HepG2 (cell line): ENCODE results near the gene BST1. TPM values are rescaled to one million over a fixed set of nuclear protein-coding genes. Genes with fewer than 3 reads are reported as not detected.

Experiments
- ATAC-seq: fragments of 200-7000 bp; cut with Tn5 transposase; 3 replicates; pipeline ENCODE4 v1.9.1; 2020; ENCODE audit warnings: mild to moderate bottlenecking, moderate library complexity
- BruUV-seq: library from RNA; stranded (reverse); fragments of 400-500 nt; replicated peaks from 2 replicates; lab custom pipeline; 2021; lab: Mats Ljungman, UMichigan
- CTCF ChIA-PET: fragments of 300-600 bp; formaldehyde crosslinking; extraction: SDS; loops from one replicate; lab custom pipeline; 2021; ENCODE audit warnings: low total read pairs, inconsistent platforms, low intra/inter-chr PET ratio; lab: Yijun Ruan, JAX
- POLR2A ChIA-PET: fragments of 350-600 bp; sonication (Branson Sonifier 250); formaldehyde crosslinking; loops from one replicate; lab custom pipeline; 2020; ENCODE audit warnings: antibody characterized with exemption, inconsistent platforms; lab: Yijun Ruan, JAX
- DNase-seq: peaks from one replicate; pipeline ENCODE4 v3.0.0-alpha.2; 2015; ENCODE audit warnings: low spot score
- FAIRE-seq: peaks from 3 replicates; lab custom pipeline; 2011; peaks lifted over from hg19 to GRCh38; lab: Jason Lieb, UNC
- H2AFZ ChIP-seq: one replicate; pipeline ENCODE4 v1.6.1; 2011; ENCODE audit warnings: low read length, inconsistent platforms
- H3K27ac ChIP-seq: fragments of 300-600 bp; 3 replicates; pipeline ENCODE4 v1.8.0; 2011; ENCODE audit warnings: mixed run types, mild to moderate bottlenecking, mixed read lengths, low read length, inconsistent platforms; ENCODE audit not compliant: insufficient read depth; ENCODE audit errors: extremely low read length
- H3K27me3 ChIP-seq, 2 experiments: fragments of 200-600 bp in 1 of 2; 2 replicates in 1 of 2; 3 replicates in 1 of 2; pipeline versions ENCODE4 v1.6.0 to v1.8.0; 2011; ENCODE audit warnings: low read length in 2 of 2, mild to moderate bottlenecking in 2 of 2, moderate library complexity in 2 of 2, inconsistent platforms in 1 of 2; ENCODE audit not compliant: insufficient read depth in 2 of 2, control insufficient read depth in 1 of 2
- H3K36me3 ChIP-seq, 2 experiments: fragments of 200-600 bp in 1 of 2; replicated peaks in 1 of 2; 2 replicates in 1 of 2; 3 replicates in 1 of 2; pipeline versions ENCODE4 v1.5.1 to v1.8.0; 2011; ENCODE audit warnings: low read length in 2 of 2, inconsistent platforms in 1 of 2; ENCODE audit not compliant: insufficient read depth in 2 of 2, control insufficient read depth in 1 of 2
- H3K4me1 ChIP-seq: 2 replicates; pipeline ENCODE4 v1.5.1; 2012; ENCODE audit warnings: low read length, inconsistent platforms; ENCODE audit not compliant: insufficient read depth
- H3K4me2 ChIP-seq: 2 replicates; pipeline ENCODE4 v1.6.0; 2011; ENCODE audit warnings: low read depth, low read length, inconsistent platforms
- H3K4me3 ChIP-seq, 3 experiments: fragments of 200-600 bp in 1 of 3; sonication (generic), shearing (Covaris generic) in 1 of 3; replicated peaks in 1 of 3; 2 replicates each; pipeline ENCODE4 v1.5.1; 2011 to 2016; ENCODE audit warnings: low read length in 3 of 3, inconsistent platforms in 2 of 3, low read depth in 2 of 3, mild to moderate bottlenecking in 2 of 3, control low read depth in 1 of 3, mixed read lengths in 1 of 3; ENCODE audit not compliant: insufficient read depth in 1 of 3
- H3K79me2 ChIP-seq: one replicate; pipeline ENCODE4 v1.6.1; 2011; ENCODE audit warnings: low read length, inconsistent platforms; ENCODE audit not compliant: insufficient read depth
- H3K9ac ChIP-seq: 2 replicates; pipeline ENCODE4 v1.6.0; 2011; ENCODE audit warnings: mild to moderate bottlenecking, low read depth, low read length, inconsistent platforms; ENCODE audit not compliant: insufficient read depth
- H3K9me3 ChIP-seq: 2 replicates; pipeline ENCODE4 v1.5.1; 2012; ENCODE audit warnings: mild to moderate bottlenecking, low read length
- H4K20me1 ChIP-seq: 2 replicates; pipeline ENCODE4 v1.6.0; 2011; ENCODE audit warnings: inconsistent platforms, mild to moderate bottlenecking, low read length, moderate library complexity; ENCODE audit not compliant: insufficient read depth
- BORCS8-MEF2B ChIP-seq: sonication (generic); formaldehyde crosslinking; IDR thresholded peaks from 2 replicates; pipeline ENCODE4 v1.8.0; 2022; ENCODE audit warnings: mild to moderate bottlenecking, missing genetic modification reagents
- KLF6 ChIP-seq: IDR thresholded peaks from 2 replicates; pipeline ENCODE4 v1.8.0; 2016; ENCODE audit warnings: missing biosample characterization, missing genetic modification reagents
- SOX5 ChIP-seq: IDR thresholded peaks from 2 replicates; pipeline ENCODE4 v1.6.1; 2016; ENCODE audit warnings: borderline replicate concordance
- TCF7 ChIP-seq: sonication (generic); IDR thresholded peaks from 2 replicates; pipeline ENCODE4 v1.6.1; 2016; ENCODE audit warnings: antibody characterized with exemption, low read depth
- TEF ChIP-seq: sonication (generic); formaldehyde crosslinking; IDR thresholded peaks from 2 replicates; pipeline ENCODE4 v1.5.0; 2020; ENCODE audit warnings: missing genetic modification reagents
- USF2 ChIP-seq, 2 experiments: sonication (generic) in 1 of 2; formaldehyde crosslinking in 1 of 2; IDR thresholded peaks; 2 replicates each; pipeline versions ENCODE4 v1.5.1 to v1.6.1; 2011 to 2020; ENCODE audit warnings: borderline replicate concordance in 1 of 2, low read depth in 1 of 2, low read length in 1 of 2, mild to moderate bottlenecking in 1 of 2, missing genetic modification reagents in 1 of 2, moderate library complexity in 1 of 2
- ZBTB34 ChIP-seq: sonication (generic); formaldehyde crosslinking; IDR thresholded peaks from 2 replicates; pipeline ENCODE4 v1.8.0; 2022; ENCODE audit warnings: mild to moderate bottlenecking, missing genetic modification reagents
- ZBTB38 ChIP-seq: sonication (generic); formaldehyde crosslinking; IDR thresholded peaks from 2 replicates; pipeline ENCODE4 v1.5.1; 2020; ENCODE audit warnings: mild to moderate bottlenecking, missing genetic modification reagents
- ZC3H4 ChIP-seq: sonication (generic); formaldehyde crosslinking; IDR thresholded peaks from 2 replicates; pipeline ENCODE4 v1.4.0; 2020; ENCODE audit warnings: missing genetic modification reagents, borderline replicate concordance
- ZFP37 ChIP-seq: sonication (generic); formaldehyde crosslinking; IDR thresholded peaks from 2 replicates; pipeline ENCODE4 v1.4.0; 2020; ENCODE audit warnings: missing genetic modification reagents, borderline replicate concordance
- ZNF556 ChIP-seq: sonication (generic); formaldehyde crosslinking; IDR thresholded peaks from 2 replicates; pipeline ENCODE4 v1.4.0; 2020; ENCODE audit warnings: mild to moderate bottlenecking, missing genetic modification reagents, borderline replicate concordance
- ZZZ3 ChIP-seq: sonication (generic); formaldehyde crosslinking; IDR thresholded peaks from 2 replicates; pipeline ENCODE4 v1.4.0; 2020; ENCODE audit warnings: missing genetic modification reagents, mild to moderate bottlenecking, borderline replicate concordance
- WGBS: methylation state at CpG from one replicate; pipeline ENCODE4 v1.1.6; 2017; ENCODE audit warnings: low lambda C conversion rate; 5-methylcytosine and 5-hydroxymethylcytosine counted together
- in situ Hi-C: cut with HindIII; loops from 2 replicates; pipeline ENCODE4 v1.10.0; 2017; ENCODE audit warnings: low pct_unique_long_range_greater_than_20kb; ENCODE audit not compliant: extremely low pct_ligation_motif_present
- intact Hi-C: fragments of 100-400 bp; cut with micrococcal nuclease; formaldehyde crosslinking; loops from one replicate; pipeline ENCODE4 v1.10.0; 2022; ENCODE audit not compliant: unreplicated experiment
- polyA plus RNA-seq, 8 experiments: library from polyadenylated mRNA; depleted of rRNA in 3 of 8; stranded (reverse) in 7 of 8; unstranded in 1 of 8; fragments of >200 nt; fragmentation: Illumina TruSeq in 4 of 8; extraction: Trizol in 4 of 8; gene quantifications; 2 replicates each; pipeline versions ENCODE4 v1.2.1 to v1.2.3, GENCODE V29; 2011 to 2016; ENCODE audit warnings: low read depth in 4 of 8, missing spikeins in 1 of 8, mixed read lengths in 1 of 8; ENCODE audit not compliant: insufficient read depth in 1 of 8
- total RNA-seq, 5 experiments: library from RNA; depleted of rRNA; stranded (reverse); fragments of >200 nt; fragmentation: Illumina TruSeq; extraction: Trizol; gene quantifications; 2 replicates each; pipeline ENCODE4 v1.2.3, GENCODE V29; 2016; ENCODE audit warnings: low read depth in 1 of 5

Gene BST1
- total and polyA plus RNA-seq, 2 of the 13 experiments (the other 11 are each of a cell fraction or from before 2014, with no cell fraction given): 0.09 to 0.49 TPM

GRCh38 chr4:15753081-15753480 lies 50.2 kb downstream of the BST1 start (continued):
- TF ChIP-seq USF2 (IDR thresholded peaks at IDR 0.05; ENCODE audit: low read depth, low read length) (no peak), USF2 (CRISPR knock-in tag; IDR thresholded peaks at IDR 0.05; ENCODE audit: borderline replicate concordance) (no peak), KLF6 (no peak), ZZZ3 (CRISPR knock-in tag) (no peak), BORCS8-MEF2B (no peak), ZNF556 (CRISPR knock-in tag) (no peak), SOX5 (CRISPR knock-in tag) (no peak), ZBTB38 (CRISPR knock-in tag) (no peak)
- TF ChIP-seq, all 625 proteins: peak for 0

- ChIA-PET POLR2A (no interaction called here), CTCF (no interaction called here)
- Histone ChIP-seq H3K9ac (no peak overlapping the region), H3K4me2 (no peak overlapping the region), H3K27ac (no peak overlapping the region), H2AFZ (no peak overlapping the region), H3K4me1 (peaks cover 5% of the 10 kb centered on the region; the same call in 1 of the 2 replicates), H3K9me3 (no peaks in the 10 kb centered on the region), H3K79me2 (no peaks in the 10 kb centered on the region), H3K36me3 (no peaks in the 10 kb centered on the region), H3K27me3 (peaks cover 2% of the 10 kb centered on the region in 2 experiments; a peak in 2 of 5 replicates), H4K20me1 (no peaks in the 10 kb centered on the region), H3K4me3 (no peak overlapping the region)
- TF ChIP-seq ZFP37 (CRISPR knock-in tag) (no peak), TCF7 (no peak), ZBTB34 (CRISPR knock-in tag) (no peak), TEF (CRISPR knock-in tag) (no peak), ZC3H4 (CRISPR knock-in tag) (no peak)
- FAIRE-seq (no peak), ATAC-seq (no peak), DNase-seq (no peak)
- no TSS peak for BruUV-seq
- WGBS: 4% methylated on average over 4 of the region's 4 CpGs
- intact Hi-C loops: no loop called here
- in situ Hi-C loops: no loop called here
Measured at GRCh38 chr4:15753786-15754185, 50.9 kb downstream of the BST1 start.
